ENCODE data around the gene HOXA3. TPM values are rescaled to one million over a fixed set of nuclear protein-coding genes. Genes with fewer than 3 reads are reported as not detected.

The HOXA3 gene
- total and polyA plus RNA-seq, 9 of the 15 experiments (the other 6 are each of a cell fraction or from before 2014, with no cell fraction given) = 0.04 to 0.13 TPM; not detected in 7

- Histone ChIP-seq H3K4me1 (replicated peaks in 1 of 2; ENCODE audit: control insufficient read depth in 2 of 2, insufficient read depth in 2 of 2, low read length in 2 of 2) (peaks cover 0 to 16% of the 10 kb centered on the region in 2 experiments; a peak in 2 of 5 replicates), H2AFZ (ENCODE audit: low read depth, low read length) (no peak overlapping the region), H3K27me3 (ENCODE audit: control insufficient read depth in 2 of 2, insufficient read depth in 2 of 2, low read length in 2 of 2) (peaks cover 29 to 87% of the 10 kb centered on the region in 2 experiments), H3K9ac (ENCODE audit: insufficient read depth in 1 of 2, low read depth in 2 of 2, low read length in 2 of 2) (no peak overlapping the region; a peak in 1 of 4 replicates), H3K36me3 (ENCODE audit: control insufficient read depth, insufficient read depth, low read length) (no peaks in the 10 kb centered on the region), H3K4me3 (no peak overlapping the region), H3K9me1 (ENCODE audit: control insufficient read depth, insufficient read depth, low read length) (no peaks in the 10 kb centered on the region), H3K4me2 (ENCODE audit: insufficient read depth, low read length) (no peak overlapping the region), H3K27ac (ENCODE audit: extremely low read depth, low read depth, low read length) (no peak overlapping the region), H4K20me1 (replicated peaks; ENCODE audit: control insufficient read depth, insufficient read depth, low read length) (no peaks in the 10 kb centered on the region), H3K9me3 (replicated peaks; ENCODE audit: control insufficient read depth, insufficient read depth, low read depth, low read length) (no peaks in the 10 kb centered on the region), H3K79me2 (ENCODE audit: control insufficient read depth, insufficient read depth, low read length) (no peaks in the 10 kb centered on the region)
- intact Hi-C loops (cut with micrococcal nuclease) = no loop called here
- ChIA-PET CTCF (ENCODE audit: low intra/inter-chr PET ratio) (no interaction called here), POLR2A (no interaction called here)
- ATAC-seq = no peak
- WGBS (ENCODE audit: insufficient coverage, low coverage, missing lambda C conversion rate) = 11% methylated on average over 40 of the region's 47 CpGs
- in situ Hi-C loops (cut with MboI) = loop anchor here (10.0 kb wide), 1 partner anchor 291 kb away; no protein-coding TSS in a partner anchor
- no TSS peak for BruUV-seq (replicated peaks)
- no peak for DNase-seq (ENCODE audit: extremely low read depth in 1 of 4, low spot score in 3 of 4)
- TF ChIP-seq RB1 (IDR thresholded peaks at IDR 0.05; ENCODE audit: low read depth) (no peak), ILF3 (IDR thresholded peaks at IDR 0.05; ENCODE audit: borderline replicate concordance) (no peak), SRSF9 (IDR thresholded peaks at IDR 0.05; ENCODE audit: borderline replicate concordance, low read depth, low read length) (no peak), ZNF668 (CRISPR knock-in tag; IDR thresholded peaks at IDR 0.05) (no peak)
- no peak for FAIRE-seq
Measured at GRCh38 chr7:27145165-27145913, 7.0 kb downstream of the HOXA3 start.

- H4K20me1 ChIP-seq (replicated peaks; ENCODE audit: control insufficient read depth, insufficient read depth, low read length) = no peaks in the 10 kb centered on the region
- DNase-seq (ENCODE audit: extremely low read depth in 1 of 4, low spot score in 3 of 4) = no peak
- no peak for ATAC-seq
- TF ChIP-seq, protein P1, sequence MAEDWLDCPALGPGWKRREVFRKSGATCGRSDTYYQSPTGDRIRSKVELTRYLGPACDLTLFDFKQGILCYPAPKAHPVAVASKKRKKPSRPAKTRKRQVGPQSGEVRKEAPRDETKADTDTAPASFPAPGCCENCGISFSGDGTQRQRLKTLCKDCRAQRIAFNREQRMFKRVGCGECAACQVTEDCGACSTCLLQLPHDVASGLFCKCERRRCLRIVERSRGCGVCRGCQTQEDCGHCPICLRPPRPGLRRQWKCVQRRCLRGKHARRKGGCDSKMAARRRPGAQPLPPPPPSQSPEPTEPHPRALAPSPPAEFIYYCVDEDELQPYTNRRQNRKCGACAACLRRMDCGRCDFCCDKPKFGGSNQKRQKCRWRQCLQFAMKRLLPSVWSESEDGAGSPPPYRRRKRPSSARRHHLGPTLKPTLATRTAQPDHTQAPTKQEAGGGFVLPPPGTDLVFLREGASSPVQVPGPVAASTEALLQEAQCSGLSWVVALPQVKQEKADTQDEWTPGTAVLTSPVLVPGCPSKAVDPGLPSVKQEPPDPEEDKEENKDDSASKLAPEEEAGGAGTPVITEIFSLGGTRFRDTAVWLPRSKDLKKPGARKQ (CRISPR knock-in tag; IDR thresholded peaks at IDR 0.05) = no peak
- TF ChIP-seq NR1H2 (CRISPR knock-in tag; IDR thresholded peaks at IDR 0.05) (no peak), HMBOX1 (IDR thresholded peaks at IDR 0.05) (no peak), WHSC1 (IDR thresholded peaks at IDR 0.05; ENCODE audit: low read length) (no peak), SP1 (CRISPR knock-in tag; IDR thresholded peaks at IDR 0.05) (no peak), FOSL1 (tag; conservative IDR thresholded peaks at IDR 0.05) (no peak), SLC30A9 (CRISPR knock-in tag; IDR thresholded peaks at IDR 0.05) (no peak)
Measured at GRCh38 chr7:27144781-27145164, 7.6 kb downstream of the HOXA3 start.

More at GRCh38 chr7:27144781-27145164, 7.6 kb downstream of the HOXA3 start:
- peaks cover 30 to 88% of the 10 kb centered on the region in 2 experiments for H3K27me3 ChIP-seq (ENCODE audit: control insufficient read depth in 2 of 2, insufficient read depth in 2 of 2, low read length in 2 of 2)
- ChIA-PET CTCF (ENCODE audit: low intra/inter-chr PET ratio) (no interaction called here), POLR2A (interaction anchor here (0.7 kb wide), 1 partner anchor 469 kb away, joined by 4 read pairs; no protein-coding TSS in a partner anchor)
- H3K9ac ChIP-seq (ENCODE audit: insufficient read depth in 1 of 2, low read depth in 2 of 2, low read length in 2 of 2) = no peak overlapping the region
- WGBS (ENCODE audit: insufficient coverage, low coverage, missing lambda C conversion rate) = 13% methylated on average over 25 of the region's 31 CpGs
- H3K9me3 ChIP-seq (replicated peaks; ENCODE audit: control insufficient read depth, insufficient read depth, low read depth, low read length) = no peaks in the 10 kb centered on the region
- H3K27ac ChIP-seq (ENCODE audit: extremely low read depth, low read depth, low read length) = no peak overlapping the region
- no peak for FAIRE-seq
- BruUV-seq (replicated peaks) = no TSS peak
- H3K79me2 ChIP-seq (ENCODE audit: control insufficient read depth, insufficient read depth, low read length) = no peaks in the 10 kb centered on the region
- no peak overlapping the region for H3K4me3 ChIP-seq
- H2AFZ ChIP-seq (ENCODE audit: low read depth, low read length) = no peak overlapping the region
- peaks cover 0 to 14% of the 10 kb centered on the region in 2 experiments; a peak in 2 of 5 replicates for H3K4me1 ChIP-seq (replicated peaks in 1 of 2; ENCODE audit: control insufficient read depth in 2 of 2, insufficient read depth in 2 of 2, low read length in 2 of 2)
- H3K4me2 ChIP-seq (ENCODE audit: insufficient read depth, low read length) = no peak overlapping the region
- H3K9me1 ChIP-seq (ENCODE audit: control insufficient read depth, insufficient read depth, low read length) = no peaks in the 10 kb centered on the region
- intact Hi-C loops (cut with micrococcal nuclease) (no loop called here), in situ Hi-C loops (cut with MboI) (loop anchor here (10.0 kb wide), 1 partner anchor 290 kb away; no protein-coding TSS in a partner anchor)
- no peaks in the 10 kb centered on the region for H3K36me3 ChIP-seq (ENCODE audit: control insufficient read depth, insufficient read depth, low read length)

Measured in K562 (cell line).